Loucy (cell line): ENCODE measurements around the gene ZDHHC8.

Experiments
- H2AFZ ChIP-seq: fragments of 200-600 bp; sonication (generic); 2 replicates; pipeline ENCODE4 v1.6.0; 2016; ENCODE audit warnings: antibody characterized with exemption, mild to moderate bottlenecking, low read length, moderate library complexity
- H3F3A ChIP-seq: fragments of 200-600 bp; 2 replicates; pipeline ENCODE4 v1.6.0; 2016; ENCODE audit warnings: antibody characterized with exemption, low read depth, mild to moderate bottlenecking
- H3K27me3 ChIP-seq: fragments of 200-600 bp; sonication (generic); 2 replicates; pipeline ENCODE4 v1.6.1; 2014; ENCODE audit warnings: low read length, mild to moderate bottlenecking; ENCODE audit not compliant: insufficient read depth, poor library complexity, severe bottlenecking
- H3K36me3 ChIP-seq: fragments of 200-600 bp; sonication (generic); 2 replicates; pipeline ENCODE4 v1.6.1; 2016; ENCODE audit warnings: low read length; ENCODE audit not compliant: insufficient read depth
- H3K4me1 ChIP-seq: fragments of 200-600 bp; sonication (generic); 2 replicates; pipeline ENCODE4 v1.5.1; 2014; ENCODE audit warnings: low read length, mild to moderate bottlenecking; ENCODE audit not compliant: insufficient read depth, poor library complexity, severe bottlenecking
- H3K4me2 ChIP-seq: fragments of 200-600 bp; sonication (generic); 2 replicates; pipeline ENCODE4 v1.6.0; 2014; ENCODE audit warnings: antibody characterized with exemption, low read length, low read depth, mild to moderate bottlenecking; ENCODE audit not compliant: poor library complexity, severe bottlenecking
- H3K4me3 ChIP-seq: fragments of 200-600 bp; sonication (generic); 2 replicates; pipeline ENCODE4 v1.5.1; 2014; ENCODE audit warnings: low read length, mild to moderate bottlenecking, mixed read lengths; ENCODE audit not compliant: poor library complexity, severe bottlenecking
- H3K79me2 ChIP-seq: fragments of 200-600 bp; sonication (generic); 2 replicates; pipeline ENCODE4 v1.6.1; 2014; ENCODE audit warnings: low read length; ENCODE audit not compliant: insufficient read depth
- H3K9ac ChIP-seq: fragments of 200-600 bp; sonication (generic); 2 replicates; pipeline ENCODE4 v1.6.0; 2014; ENCODE audit warnings: mild to moderate bottlenecking, low read depth, low read length, moderate library complexity; ENCODE audit not compliant: poor library complexity, severe bottlenecking
- H3K9me2 ChIP-seq: fragments of 200-600 bp; sonication (generic); replicated peaks from 2 replicates; pipeline ENCODE4 v1.6.1; 2016; ENCODE audit warnings: low read depth, low read length, mixed read lengths
- H3K9me3 ChIP-seq: fragments of 200-600 bp; sonication (generic); 2 replicates; pipeline ENCODE4 v1.6.1; 2014; ENCODE audit warnings: mild to moderate bottlenecking, antibody characterized with exemption, low read length, low read depth; ENCODE audit not compliant: insufficient read depth
- H4K20me1 ChIP-seq: fragments of 200-600 bp; sonication (generic); 2 replicates; pipeline ENCODE4 v1.6.0; 2014; ENCODE audit warnings: antibody characterized with exemption, low read length, mild to moderate bottlenecking; ENCODE audit not compliant: insufficient read depth, poor library complexity, severe bottlenecking
- CTCF ChIP-seq: fragments of 200-600 bp; sonication (generic); conservative IDR thresholded peaks from 2 replicates; pipeline ENCODE4 v1.5.1; 2014; ENCODE audit warnings: mild to moderate bottlenecking, antibody characterized with exemption, low read length
- EZH2phosphoT487 ChIP-seq: fragments of 200-600 bp; IDR thresholded peaks from 2 replicates; pipeline ENCODE4 v1.6.1; 2018; ENCODE audit warnings: antibody characterized with exemption, mild to moderate bottlenecking, moderate library complexity, borderline replicate concordance

The ZDHHC8 gene

GRCh38 chr22:20192293-20192971 lies 60.8 kb downstream of the ZDHHC8 start:
- Histone ChIP-seq H2AFZ (no peak overlapping the region), H3K36me3 (no peaks in the 10 kb centered on the region), H3K9me3 (no peaks in the 10 kb centered on the region), H3K4me2 (no peak overlapping the region), H3K27me3 (no peaks in the 10 kb centered on the region), H3K4me1 (no peaks in the 10 kb centered on the region), H3K79me2 (no peaks in the 10 kb centered on the region), H4K20me1 (no peaks in the 10 kb centered on the region), H3F3A (no peaks in the 10 kb centered on the region), H3K9me2 (no peaks in the 10 kb centered on the region), H3K9ac (no peak overlapping the region), H3K4me3 (no peak overlapping the region)
- TF ChIP-seq EZH2phosphoT487 (no peak), CTCF (no peak)

DNA sequence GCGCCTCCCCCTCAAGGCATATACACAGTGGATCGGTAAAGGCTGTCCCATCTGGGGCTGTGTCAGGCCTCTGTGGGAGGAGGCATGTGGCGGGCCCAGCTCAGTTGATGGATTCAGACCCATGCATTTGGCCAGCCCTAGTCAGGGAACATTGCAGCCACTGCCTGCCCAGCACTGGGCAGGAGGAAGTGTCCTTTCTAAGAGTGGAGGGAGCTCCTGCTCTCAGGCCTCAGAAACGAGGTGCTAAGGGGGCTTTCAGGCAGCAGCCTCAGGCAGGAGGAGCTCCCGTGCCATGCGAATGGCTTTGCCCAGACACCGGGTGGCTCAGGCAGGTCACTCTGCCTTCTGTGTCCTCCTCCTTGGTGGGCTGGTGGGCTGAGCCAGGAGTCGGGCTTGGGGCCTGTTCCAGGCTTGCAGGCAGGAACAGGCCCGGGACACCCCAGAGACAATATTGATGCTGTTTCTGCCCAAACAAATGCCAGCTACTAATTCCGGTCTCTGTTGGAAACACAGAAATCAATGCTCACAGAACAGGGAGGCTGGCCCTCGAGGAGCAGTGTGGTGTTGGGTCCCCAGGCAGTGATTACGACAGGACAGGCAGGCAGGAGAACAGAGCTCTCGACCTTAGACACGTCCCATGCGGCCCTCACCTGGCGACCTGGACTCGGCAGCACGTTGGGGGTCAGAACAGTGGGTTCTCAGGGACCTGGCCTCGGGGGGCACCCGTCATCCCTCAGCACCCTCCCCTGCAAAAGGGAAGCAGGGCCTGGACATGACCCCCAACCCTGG lies 61.6 kb downstream of the ZDHHC8 start:
- Histone ChIP-seq H4K20me1 (no peaks in the 10 kb centered on the region), H3F3A (no peaks in the 10 kb centered on the region), H3K4me1 (no peaks in the 10 kb centered on the region), H3K9me3 (no peaks in the 10 kb centered on the region), H3K9me2 (no peaks in the 10 kb centered on the region), H3K4me2 (no peak overlapping the region), H2AFZ (no peak overlapping the region), H3K9ac (no peak overlapping the region), H3K79me2 (no peaks in the 10 kb centered on the region), H3K36me3 (no peaks in the 10 kb centered on the region), H3K4me3 (no peak overlapping the region), H3K27me3 (no peaks in the 10 kb centered on the region)
- TF ChIP-seq EZH2phosphoT487 (no peak), CTCF (no peak)

GRCh38 chr22:20193761-20194494 lies 62.3 kb downstream of the ZDHHC8 start:
- TF ChIP-seq EZH2phosphoT487: no peak
- TF ChIP-seq CTCF: no peak
- H3K27me3 ChIP-seq: no peaks in the 10 kb centered on the region
- H3K36me3 ChIP-seq: no peaks in the 10 kb centered on the region
- peaks cover 5% of the 10 kb centered on the region for H3K4me1 ChIP-seq
- no peaks in the 10 kb centered on the region for H3K9me3 ChIP-seq
- H3K4me2 ChIP-seq: no peak overlapping the region
- H3K9me2 ChIP-seq: no peaks in the 10 kb centered on the region
- no peak overlapping the region for H3K4me3 ChIP-seq
- H2AFZ ChIP-seq: no peak overlapping the region
- H4K20me1 ChIP-seq: no peaks in the 10 kb centered on the region
- no peaks in the 10 kb centered on the region for H3F3A ChIP-seq
- no peak overlapping the region for H3K9ac ChIP-seq
- no peaks in the 10 kb centered on the region for H3K79me2 ChIP-seq
